ENCODE measurements around the gene TMEM150A. TPM values are rescaled to one million over a fixed set of nuclear protein-coding genes. Genes with fewer than 3 reads are reported as not detected.

Gene TMEM150A
- total and polyA plus RNA-seq, 2 of the 13 experiments (the other 11 are each of a cell fraction or from before 2014, with no cell fraction given) = 30.1 to 70.4 TPM

GRCh38 chr2:85602476-85603234, at the start of gene TMEM150A (continued):
- TF ChIP-seq PREB (CRISPR knock-in tag; IDR thresholded peaks at IDR 0.05) (no peak), KDM3A (CRISPR knock-in tag; IDR thresholded peaks at IDR 0.05; ENCODE audit: low read depth) (0 out of 2 replicates have a peak, but pooled peaks have one; percentile 31), SALL1 (CRISPR knock-in tag; IDR thresholded peaks at IDR 0.05) (peak; percentile 81), SATB2 (CRISPR knock-in tag; IDR thresholded peaks at IDR 0.05) (no peak), ZNF501 (CRISPR knock-in tag; IDR thresholded peaks at IDR 0.05) (no peak), MED13 (CRISPR knock-in tag; IDR thresholded peaks at IDR 0.05) (no peak), GABPA (IDR thresholded peaks at IDR 0.05; ENCODE audit: low read depth, low read length) (no peak), GABPA (CRISPR knock-in tag; IDR thresholded peaks at IDR 0.05; ENCODE audit: low read depth) (peak; percentile 60; the same call in 1 of the 2 replicates), HMGA1 (CRISPR knock-in tag; conservative IDR thresholded peaks at IDR 0.05) (no peak), ATF6 (CRISPR knock-in tag; conservative IDR thresholded peaks at IDR 0.05) (no peak), ZNF136 (CRISPR knock-in tag; IDR thresholded peaks at IDR 0.05; ENCODE audit: low read depth) (0 out of 2 replicates have a peak, but pooled peaks have one; percentile 41), HINFP (CRISPR knock-in tag; IDR thresholded peaks at IDR 0.05; ENCODE audit: low read depth) (no peak), SRY (CRISPR knock-in tag; IDR thresholded peaks at IDR 0.05) (no peak), ZNF282 (IDR thresholded peaks at IDR 0.05; ENCODE audit: partially characterized antibody) (no peak), THAP7 (CRISPR knock-in tag; IDR thresholded peaks at IDR 0.05) (no peak), HCFC1 (IDR thresholded peaks at IDR 0.05; ENCODE audit: low read depth, low read length) (peak; percentile 88), ZNF775 (CRISPR knock-in tag; IDR thresholded peaks at IDR 0.05; ENCODE audit: borderline replicate concordance) (no peak), SP4 (CRISPR knock-in tag; IDR thresholded peaks at IDR 0.05) (peak; percentile 81), CBX2 (IDR thresholded peaks at IDR 0.05; ENCODE audit: low read depth, low read length) (no peak), CBX2 (CRISPR knock-in tag; IDR thresholded peaks at IDR 0.05; ENCODE audit: low read depth) (no peak; the same call in none of the 2 replicates), ZNF841 (CRISPR knock-in tag; IDR thresholded peaks at IDR 0.05; ENCODE audit: borderline replicate concordance) (no peak), ZFP91 (CRISPR knock-in tag; IDR thresholded peaks at IDR 0.05; ENCODE audit: borderline replicate concordance) (peak; percentile 55; the same call in 1 of the 2 replicates), ZFY (CRISPR knock-in tag; IDR thresholded peaks at IDR 0.05) (peak; percentile 97), ZBTB3 (CRISPR knock-in tag; IDR thresholded peaks at IDR 0.05; ENCODE audit: borderline replicate concordance, low read depth) (no peak), ZNF549 (CRISPR knock-in tag; IDR thresholded peaks at IDR 0.05) (no peak)
